GM08714 (cell line): Measurements from ENCODE around the gene TECR.
"Not testable (repeated sequence)": the region's sequence is repeated elsewhere in the genome, so short reads cannot be mapped to it uniquely, and the experiment has no call there.

ENCODE experiments used
- H3K4me3 ChIP-seq: fragments of 200-500 bp; sonication (Bioruptor generic); 2 replicates; pipeline ENCODE4 v1.5.1; 2014; ENCODE audit warnings: mild to moderate bottlenecking, low read length, inconsistent platforms
- ZNF274 ChIP-seq: IDR thresholded peaks from 2 replicates; pipeline ENCODE4 v1.6.1; 2012; ENCODE audit warnings: mild to moderate bottlenecking, low read depth, low read length

The TECR gene

GRCh38 chr19:14566712-14567077, 37.3 kb downstream of the TECR start:
- no peak for TF ChIP-seq ZNF274

GRCh38 chr19:14567079-14567478, 37.7 kb downstream of the TECR start:
- no peak for TF ChIP-seq ZNF274
- no peak overlapping the region for H3K4me3 ChIP-seq

More at GRCh38 chr19:14566712-14567077, 37.3 kb downstream of the TECR start:
- H3K4me3 ChIP-seq, result no peak overlapping the region

DNA sequence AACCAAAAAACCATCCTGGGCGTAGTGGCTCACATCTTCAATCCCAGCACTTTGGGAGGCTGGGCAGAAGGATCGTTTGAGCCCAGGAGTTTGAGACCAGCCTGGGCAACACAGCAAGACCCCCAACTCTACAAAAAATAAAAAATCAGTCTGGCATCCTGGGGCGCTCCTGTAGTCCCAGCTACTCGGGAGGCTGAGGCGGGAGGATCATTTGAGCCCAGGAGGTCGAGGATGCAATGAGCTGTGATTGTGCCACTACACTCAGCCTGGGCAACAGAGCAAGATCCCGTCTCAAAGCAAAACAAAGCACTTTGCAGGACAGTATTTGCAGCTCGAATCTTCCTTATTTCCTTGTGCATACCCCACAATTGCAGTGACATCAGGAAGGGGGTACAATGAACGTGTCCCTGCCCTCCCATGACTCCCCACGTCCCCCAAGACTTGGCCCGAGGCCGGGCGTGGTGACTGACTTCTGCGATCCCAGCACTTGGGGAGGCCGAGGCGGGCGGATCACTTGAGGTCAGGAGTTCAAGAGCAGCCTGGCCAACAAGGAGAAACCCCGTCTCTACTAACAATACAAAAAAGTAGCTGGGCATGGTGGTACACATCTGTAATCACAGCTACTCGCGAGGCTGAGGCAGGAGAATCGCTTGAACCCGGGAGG, 41.6 kb downstream of the TECR start:
- H3K4me3 ChIP-seq, result peak overlapping the region; percentile 80
- TF ChIP-seq ZNF274, result no peak

GRCh38 chr19:14571695-14572490, 42.5 kb downstream of the TECR start, which contains the start of gene NDUFB7:
Gene NDUFB7 (minus strand): TSS chr19:14572066. CDS start chr19:14572000, 66 bp downstream.
- TF ChIP-seq ZNF274, result no peak
- peak within 1 kb of the TSS; percentile 80 for H3K4me3 ChIP-seq

DNA sequence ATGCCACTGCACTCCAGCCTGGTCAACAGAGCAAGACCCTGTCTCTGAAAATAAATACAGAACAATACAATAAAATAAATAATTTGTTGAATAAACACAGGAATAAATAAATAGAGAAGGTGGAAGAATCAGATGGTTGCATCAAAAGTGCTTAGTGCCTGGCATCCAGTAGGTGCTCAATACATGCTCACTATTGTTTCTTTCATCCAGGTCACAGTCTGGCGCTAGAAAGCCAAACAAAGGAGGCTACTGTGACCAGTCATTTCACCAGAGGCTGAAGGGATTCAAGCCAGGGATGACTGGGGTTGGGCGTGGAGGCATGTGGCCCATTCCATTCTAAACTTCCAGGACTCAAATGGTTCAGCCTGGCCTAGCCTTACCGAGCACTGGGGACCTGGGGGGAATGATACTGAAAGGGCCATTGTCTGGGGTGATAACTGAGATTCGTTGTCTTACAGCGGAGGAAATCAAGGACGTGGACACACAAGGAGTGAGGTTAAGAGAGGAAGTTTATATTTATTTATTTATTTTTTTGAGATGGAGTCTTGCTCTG, 46.1 kb downstream of the TECR start:
- H3K4me3 ChIP-seq, result no peak overlapping the region
- TF ChIP-seq ZNF274, result no peak

DNA sequence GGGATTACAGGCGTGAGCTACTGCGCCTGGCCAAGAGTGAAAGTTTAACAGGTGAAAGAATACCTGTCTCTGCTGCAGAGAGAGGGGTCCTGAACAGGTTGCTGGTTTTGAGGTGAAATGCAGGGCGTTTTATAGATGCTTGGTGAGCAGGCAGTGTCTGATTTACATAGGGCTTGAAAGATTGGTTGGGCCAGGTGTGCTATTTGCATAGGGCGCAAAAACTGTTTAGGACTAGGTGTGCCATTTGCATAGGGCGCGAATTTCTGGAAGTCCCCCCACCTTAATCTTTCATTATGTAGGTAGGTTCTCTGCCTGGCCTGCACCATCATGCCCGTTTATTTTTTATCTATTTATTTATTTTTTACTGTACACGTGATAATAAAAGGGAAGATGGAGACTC, 47.0 kb downstream of the TECR start:
- no peak for TF ChIP-seq ZNF274
- H3K4me3 ChIP-seq, result no peak overlapping the region

GRCh38 chr19:14577264-14577663, 47.9 kb downstream of the TECR start:
- no peak for TF ChIP-seq ZNF274
- H3K4me3 ChIP-seq, result no peak overlapping the region

- no peak overlapping the region for H3K4me3 ChIP-seq
- no peak for TF ChIP-seq ZNF274
Measured at GRCh38 chr19:14577885-14578427, 48.6 kb downstream of the TECR start.

GRCh38 chr19:14580623-14581237, 51.3 kb downstream of the TECR start:
- no peak overlapping the region for H3K4me3 ChIP-seq
- TF ChIP-seq ZNF274, result no peak

GRCh38 chr19:14582894-14583340, 53.5 kb downstream of the TECR start, which contains the start of gene CLEC17A:
Gene CLEC17A (plus strand): TSS chr19:14583084. CDS start chr19:14583161, 77 bp downstream.
- TF ChIP-seq ZNF274, result no peak
- H3K4me3 ChIP-seq, result peak within 1 kb of the TSS; percentile 87

DNA sequence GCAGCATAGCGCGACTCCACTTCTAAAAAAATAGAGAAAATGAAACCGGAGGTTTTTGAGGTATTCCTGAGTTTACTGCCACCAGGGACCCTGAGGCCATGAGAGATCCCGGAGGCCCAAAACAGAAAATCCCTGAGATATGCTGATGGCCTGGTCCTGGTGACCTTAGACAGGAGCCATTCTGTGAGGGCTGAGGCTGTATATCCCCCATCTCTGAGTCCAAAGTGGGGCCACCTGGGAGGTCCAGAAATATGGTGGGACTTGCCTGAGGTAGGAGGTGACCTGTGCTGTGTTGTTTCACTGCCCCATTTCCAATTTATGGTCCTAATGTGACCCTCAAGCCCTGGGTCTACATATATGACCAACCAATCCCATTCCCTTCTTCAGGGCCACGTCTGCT, 55.0 kb downstream of the TECR start:
- H3K4me3 ChIP-seq, result peak overlapping the region; percentile 87; the same call in 1 of the 2 replicates

- H3K4me3 ChIP-seq, result peak overlapping the region; percentile 87; the same call in 1 of the 2 replicates
Measured at GRCh38 chr19:14585187-14585586, 55.8 kb downstream of the TECR start.

DNA sequence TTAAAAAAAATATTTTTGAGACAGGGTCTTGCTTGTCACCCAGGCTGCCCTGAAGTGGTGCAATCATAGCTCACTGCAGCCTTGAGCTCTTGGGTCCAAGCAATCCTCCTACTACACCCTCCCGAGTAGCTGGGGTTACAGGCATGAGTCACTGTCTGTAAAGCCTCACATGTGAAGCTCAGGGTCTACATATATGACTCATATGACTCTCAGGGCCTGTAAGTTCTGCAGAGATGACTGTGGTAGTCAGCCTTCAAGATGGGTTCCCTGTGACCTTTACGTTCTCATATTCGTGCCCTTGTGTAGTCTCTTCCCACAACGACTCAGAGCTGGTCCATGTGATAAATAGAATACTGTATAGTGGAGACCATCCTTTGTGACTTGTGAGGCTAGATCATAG, 60.0 kb downstream of the TECR start:
- not testable (repeated sequence) for H3K4me3 ChIP-seq

DNA sequence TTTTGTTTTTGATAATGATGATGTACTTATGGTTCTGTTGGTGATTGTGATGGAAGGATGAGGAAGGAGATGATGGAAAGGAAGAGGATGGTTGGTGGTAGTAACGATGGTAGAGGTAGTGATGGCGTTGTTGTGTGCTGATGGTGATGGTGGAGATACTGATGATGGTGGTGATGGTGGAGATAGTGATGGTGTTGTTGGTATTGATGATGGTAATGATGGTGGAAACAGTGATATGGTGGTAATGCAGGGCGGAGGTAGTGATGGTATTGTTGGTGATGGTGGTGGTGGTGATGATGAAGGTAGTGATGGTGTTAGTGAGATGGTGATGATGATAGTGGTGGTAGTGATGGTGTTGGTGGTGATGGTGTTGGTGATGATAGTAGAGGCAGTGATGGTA, 66.2 kb downstream of the TECR start:
- no peak overlapping the region for H3K4me3 ChIP-seq
- TF ChIP-seq ZNF274, result no peak
